HG03460 (cell line): Measurements from ENCODE around the gene ARRDC2.

ENCODE experiments used
- ATAC-seq: cut with Tn5 transposase; IDR thresholded peaks from one replicate; pipeline ENCODE4 v1.9.1; 2021; ENCODE audit not compliant: unreplicated experiment

The ARRDC2 gene

DNA sequence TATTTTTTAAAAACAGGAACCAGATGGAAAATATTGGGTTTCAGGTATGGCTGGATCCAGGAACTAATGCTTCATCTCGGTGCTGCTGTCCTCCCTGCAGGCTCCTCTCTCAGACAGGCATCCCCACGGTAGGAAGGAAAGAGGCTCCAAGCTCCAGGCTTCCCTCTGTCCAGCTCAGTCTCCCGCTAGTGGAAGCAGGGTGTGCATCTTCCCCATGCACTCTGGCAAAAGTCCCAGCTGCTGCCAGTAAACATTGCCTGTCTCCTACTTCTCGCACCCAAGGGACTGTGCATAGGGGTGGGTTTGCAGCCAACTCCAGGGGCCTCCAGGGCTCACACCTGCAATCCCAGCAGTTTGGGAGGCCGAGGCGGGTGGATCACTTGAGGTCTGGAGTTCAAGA is 49.6 kb downstream of the ARRDC2 start:
- no peak for ATAC-seq

DNA sequence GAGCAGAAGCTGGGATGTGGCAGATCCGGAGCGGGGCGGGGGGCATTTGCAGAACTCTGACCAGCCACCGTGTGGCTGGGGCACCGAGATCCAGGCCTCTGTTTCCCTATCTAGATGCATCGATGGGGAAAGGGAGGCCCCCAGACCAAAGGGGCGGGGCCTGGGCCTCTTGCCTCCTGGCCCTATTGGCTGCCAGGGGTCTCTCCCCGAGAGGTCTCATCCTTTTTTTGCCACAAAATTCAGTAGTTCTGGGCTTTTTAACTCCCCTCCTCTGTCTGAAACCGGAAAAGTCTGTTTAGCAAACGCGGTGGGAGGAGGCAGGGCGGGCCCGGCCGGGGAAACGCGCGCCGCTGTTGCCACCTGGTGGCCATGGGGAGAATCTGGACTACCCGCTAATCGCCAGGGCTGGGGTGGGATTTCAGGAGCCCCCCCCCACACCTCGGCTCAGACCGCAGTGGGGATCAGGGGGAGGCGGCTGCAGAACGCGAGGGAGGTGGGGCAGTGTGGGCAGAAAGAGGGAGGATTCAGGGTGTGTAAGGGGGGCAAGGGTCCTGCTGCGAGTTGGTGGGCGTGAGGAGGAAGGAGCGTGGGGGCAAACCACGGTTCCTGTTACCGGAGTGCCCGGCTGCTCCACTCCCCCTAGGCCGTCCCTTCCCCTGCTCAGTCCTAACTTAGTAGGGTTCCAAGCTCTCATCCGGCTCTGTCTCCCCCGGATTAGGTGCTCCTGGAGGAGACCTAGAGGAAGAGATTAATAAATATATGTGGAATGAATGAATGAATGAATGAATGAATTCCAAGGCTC is 50.4 kb downstream of the ARRDC2 start:
- no peak for ATAC-seq

GRCh38 chr19:18059297-18059696 is 51.3 kb downstream of the ARRDC2 start:
- ATAC-seq: no peak

DNA sequence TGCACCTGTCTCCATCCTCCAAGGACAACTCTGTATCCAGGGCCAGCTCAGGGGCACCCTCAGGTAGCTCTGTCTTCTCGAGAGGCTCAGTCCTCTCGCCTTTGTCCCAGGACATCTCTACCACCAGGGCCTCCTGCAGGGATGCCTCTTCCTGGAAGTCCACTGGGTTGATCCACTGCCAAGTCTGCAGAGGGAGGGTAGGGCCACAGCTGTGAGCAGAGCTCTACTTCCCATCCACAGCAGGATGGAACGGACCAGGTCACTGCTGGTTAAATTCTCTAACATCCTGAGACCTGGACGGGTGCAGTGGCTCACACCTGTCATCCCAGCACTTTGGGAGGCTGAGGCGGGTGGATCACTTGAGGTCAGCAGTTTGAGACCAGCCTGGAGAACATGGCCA is 51.9 kb downstream of the ARRDC2 start:
- no peak for ATAC-seq

DNA sequence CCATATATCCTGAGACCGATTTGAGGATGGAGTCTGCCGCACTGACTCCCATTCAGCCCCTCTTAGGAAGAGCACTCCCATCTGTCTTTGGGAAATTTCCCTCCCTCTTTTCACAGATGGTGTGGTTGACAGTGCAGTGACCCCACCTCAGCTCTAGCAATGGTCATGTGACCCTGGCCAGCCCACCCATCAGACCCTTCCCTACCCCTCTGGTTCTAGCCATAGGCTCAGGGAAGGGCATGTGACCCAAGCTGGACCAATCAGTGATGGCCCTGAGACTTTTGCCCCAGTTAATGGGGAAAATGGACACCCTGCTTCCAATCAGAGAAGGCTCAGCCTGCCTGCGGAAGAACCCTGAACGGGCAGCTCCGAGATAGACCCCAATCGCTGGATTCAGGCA is 52.5 kb downstream of the ARRDC2 start:
- no peak for ATAC-seq

DNA sequence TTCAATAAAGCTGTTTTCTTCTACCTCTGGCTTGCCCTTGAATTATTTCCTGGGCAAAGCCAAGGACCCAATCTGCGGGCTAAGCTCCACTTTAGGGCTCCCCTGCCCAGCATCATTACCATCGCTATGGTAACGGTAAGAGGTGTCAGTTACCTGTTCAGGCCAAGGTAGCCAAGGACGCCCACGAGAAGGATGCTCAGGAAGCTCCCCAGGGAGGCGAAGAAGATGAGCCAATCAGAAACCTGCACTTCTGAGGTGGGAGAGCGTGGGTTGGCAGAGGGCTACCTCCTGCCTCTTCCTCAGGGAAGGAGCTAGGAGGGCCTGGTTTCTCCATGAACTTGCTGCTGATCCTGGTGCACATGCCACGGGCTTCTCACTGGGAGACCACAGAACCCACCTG is 54.1 kb downstream of the ARRDC2 start:
- ATAC-seq: no peak

GRCh38 chr19:18063463-18063862 is 55.5 kb downstream of the ARRDC2 start:
- no peak for ATAC-seq
